ENCODE data around the gene LPCAT3.

LPCAT3 gene

GRCh38 chr12:6927379-6928021 is 90.8 kb downstream of the LPCAT3 start, which contains the start of gene ATN1:
Gene ATN1, plus strand, starts transcription at chr12:6927959. Its CDS starts 6,043 bp downstream, at chr12:6934002.
- TF ChIP-seq GATA3 (IDR thresholded peaks at IDR 0.05; ENCODE audit: low read depth, low read length): no peak
- TF ChIP-seq GATA2 (IDR thresholded peaks at IDR 0.05; ENCODE audit: low read depth, low read length): no peak
